Caco-2 (cell line): ENCODE data around the gene RNF217. TPM values are rescaled to one million over a fixed set of nuclear protein-coding genes. Genes with fewer than 3 reads are reported as not detected.

Experiments used
- BruUV-seq: library from RNA; stranded (reverse); fragments of 400-500 nt; replicated peaks from 2 replicates; lab custom pipeline; 2021; lab: Mats Ljungman, UMichigan
- CTCF ChIA-PET: fragments of 300-600 bp; sonication (Branson Sonifier 250); formaldehyde crosslinking; loops from one replicate; lab custom pipeline; 2022; ENCODE audit warnings: antibody characterized with exemption; lab: Charles Lee
- POLR2A ChIA-PET: fragments of 300-600 bp; sonication (Branson Sonifier 250); formaldehyde crosslinking; loops from one replicate; lab custom pipeline; 2022; ENCODE audit warnings: antibody characterized with exemption; lab: Charles Lee
- DNase-seq, 2 experiments: peaks; one replicate each; pipeline versions ENCODE4 v3.0.0 to v3.0.0-alpha.2; 2020 to 2022
- H3K27me3 ChIP-seq: replicated peaks from 2 replicates; pipeline ENCODE4 v1.6.0; 2011; ENCODE audit warnings: low read length; ENCODE audit not compliant: control insufficient read depth, insufficient read depth
- H3K36me3 ChIP-seq: 2 replicates; pipeline ENCODE4 v1.5.1; 2011; ENCODE audit warnings: low read length; ENCODE audit not compliant: control insufficient read depth, insufficient read depth
- H3K4me1 ChIP-seq: fragments of 250-450 bp; sonication (Bioruptor Pico); 2 replicates; pipeline ENCODE4 v1.5.1; 2020; ENCODE audit warnings: mild to moderate bottlenecking
- H3K4me3 ChIP-seq: 2 replicates; pipeline ENCODE4 v1.5.1; 2011; ENCODE audit warnings: low read depth, mild to moderate bottlenecking, control low read depth, low read length
- H3K9me3 ChIP-seq: fragments of 250-450 bp; sonication (Bioruptor Pico); 2 replicates; pipeline ENCODE4 v1.5.1; 2020; ENCODE audit warnings: mild to moderate bottlenecking, moderate library complexity
- H3K27ac Mint-ChIP-seq: one replicate; pipeline ENCODE4 v1.8.0; 2022; ENCODE audit warnings: mixed read lengths; ENCODE audit not compliant: unreplicated experiment
- H3K27me3 Mint-ChIP-seq: one replicate; pipeline ENCODE4 v1.8.0; 2022; ENCODE audit warnings: mixed read lengths; ENCODE audit not compliant: insufficient read depth, unreplicated experiment
- H3K36me3 Mint-ChIP-seq: one replicate; pipeline ENCODE4 v1.8.0; 2022; ENCODE audit warnings: mild to moderate bottlenecking, mixed read lengths; ENCODE audit not compliant: insufficient read depth, unreplicated experiment
- H3K4me1 Mint-ChIP-seq: one replicate; pipeline ENCODE4 v1.8.0; 2022; ENCODE audit warnings: low read depth, mixed read lengths; ENCODE audit not compliant: unreplicated experiment
- H3K4me3 Mint-ChIP-seq: one replicate; pipeline ENCODE4 v1.8.0; 2022; ENCODE audit warnings: mild to moderate bottlenecking, moderate library complexity, mixed read lengths; ENCODE audit not compliant: unreplicated experiment
- H3K9me3 Mint-ChIP-seq: one replicate; pipeline ENCODE4 v1.8.0; 2022; ENCODE audit warnings: mixed read lengths; ENCODE audit not compliant: unreplicated experiment
- CTCF ChIP-seq, 2 experiments: fragments of 200-600 bp in 1 of 2; IDR thresholded peaks; 1 replicate in 1 of 2; 2 replicates in 1 of 2; pipeline versions ENCODE4 v1.5.1 to v1.8.0; 2011 to 2022; ENCODE audit warnings: antibody characterized with exemption in 1 of 2, control low read depth in 1 of 2, inconsistent platforms in 1 of 2, low read depth in 1 of 2, low read length in 1 of 2, mild to moderate bottlenecking in 1 of 2, moderate library complexity in 1 of 2; ENCODE audit not compliant: insufficient read depth in 1 of 2, severe bottlenecking in 1 of 2, unreplicated experiment in 1 of 2
- intact Hi-C: fragments of 100-400 bp; cut with micrococcal nuclease; formaldehyde crosslinking; loops from one replicate; pipeline ENCODE4 v1.10.0; 2022; ENCODE audit not compliant: unreplicated experiment
- total RNA-seq: library from RNA; stranded (reverse); gene quantifications from 2 replicates; pipeline ENCODE4 v1.2.3, GENCODE V29; 2022

The RNF217 gene
- total RNA-seq, 1 experiment from 2014 or later = 0.09 TPM

DNA sequence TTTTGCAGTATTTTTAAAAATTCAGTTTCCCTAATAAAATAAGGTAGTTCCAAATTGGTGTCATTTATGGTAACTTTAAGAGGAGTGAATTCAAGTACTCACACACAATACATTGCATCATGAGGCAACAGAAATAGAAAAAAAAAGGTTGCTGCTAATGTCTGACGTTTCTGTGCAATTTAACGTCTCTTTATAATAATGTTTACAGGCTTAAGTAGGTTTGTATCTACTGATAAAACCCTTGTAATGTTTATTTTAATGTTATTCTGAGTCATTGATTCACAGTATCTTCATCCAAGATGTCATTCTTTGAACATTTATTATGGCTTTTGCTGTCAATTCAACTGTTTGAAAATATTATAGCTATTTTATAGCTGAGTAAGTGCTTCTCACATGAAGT, 86.0 kb downstream of the RNF217 start:
- Histone ChIP-seq H3K36me3 (no peaks in the 10 kb centered on the region), H3K9me3 (no peaks in the 10 kb centered on the region), H3K4me3 (no peak overlapping the region), H3K4me1 (no peaks in the 10 kb centered on the region), H3K27me3 (no peaks in the 10 kb centered on the region)
- intact Hi-C loops = no loop called here
- no peak for TF ChIP-seq CTCF (IDR thresholded peaks at IDR 0.05; ENCODE audit: insufficient read depth in 1 of 2, low read depth in 1 of 2, low read length in 1 of 2, severe bottlenecking in 1 of 2, unreplicated experiment in 1 of 2)
- no peaks in the 10 kb centered on the region for H3K36me3 Mint-ChIP-seq
- no peaks in the 10 kb centered on the region for H3K9me3 Mint-ChIP-seq
- ChIA-PET POLR2A (no interaction called here), CTCF (no interaction called here)
- H3K4me1 Mint-ChIP-seq = no peaks in the 10 kb centered on the region
- no TSS peak for BruUV-seq
- no peak overlapping the region for H3K27ac Mint-ChIP-seq
- H3K27me3 Mint-ChIP-seq = peaks cover 13% of the 10 kb centered on the region
- H3K4me3 Mint-ChIP-seq = no peak overlapping the region
- DNase-seq = no peak

DNA sequence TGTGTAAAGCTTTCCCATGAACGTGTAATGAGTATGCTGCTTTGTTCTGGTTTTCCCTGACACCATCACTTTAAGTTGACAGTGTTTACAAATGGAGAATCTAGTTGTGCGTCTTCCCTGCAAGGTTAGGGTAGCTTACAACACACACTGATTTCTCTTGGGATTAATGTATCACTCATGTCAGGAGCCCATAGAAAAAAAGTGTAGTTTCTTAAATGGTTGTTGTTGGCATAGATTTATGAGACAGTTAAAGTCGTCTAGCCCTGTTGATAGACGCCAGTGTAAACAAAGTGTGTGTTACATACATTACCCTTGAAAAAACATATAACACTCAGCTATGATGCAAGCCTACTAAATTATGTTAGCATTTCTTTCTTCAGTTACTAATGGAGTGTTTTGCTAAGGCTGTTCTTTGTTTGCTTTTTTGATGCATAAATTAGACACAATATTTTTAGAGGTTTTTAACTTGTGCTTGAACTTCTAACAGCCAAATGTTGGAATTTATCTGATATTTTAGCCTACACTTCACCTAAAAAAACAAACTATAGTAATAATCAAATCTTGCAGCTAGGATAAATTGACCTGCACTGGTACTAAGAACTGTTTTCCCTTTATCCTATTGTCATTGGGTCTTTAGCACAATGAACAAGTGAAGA, 88.6 kb downstream of the RNF217 start:
- no peak overlapping the region for H3K27ac Mint-ChIP-seq
- H3K4me1 ChIP-seq = no peaks in the 10 kb centered on the region
- ChIA-PET CTCF (no interaction called here), POLR2A (no interaction called here)
- H3K36me3 ChIP-seq = no peaks in the 10 kb centered on the region
- intact Hi-C loops = no loop called here
- no peak overlapping the region for H3K4me3 Mint-ChIP-seq
- no peaks in the 10 kb centered on the region for H3K9me3 Mint-ChIP-seq
- H3K36me3 Mint-ChIP-seq = no peaks in the 10 kb centered on the region
- H3K4me3 ChIP-seq = no peak overlapping the region
- H3K27me3 Mint-ChIP-seq = peaks cover 15% of the 10 kb centered on the region
- no peaks in the 10 kb centered on the region for H3K27me3 ChIP-seq
- no peaks in the 10 kb centered on the region for H3K9me3 ChIP-seq
- no peak for TF ChIP-seq CTCF (IDR thresholded peaks at IDR 0.05; ENCODE audit: insufficient read depth in 1 of 2, low read depth in 1 of 2, low read length in 1 of 2, severe bottlenecking in 1 of 2, unreplicated experiment in 1 of 2)
- H3K4me1 Mint-ChIP-seq = no peaks in the 10 kb centered on the region
- DNase-seq = no peak
- BruUV-seq = no TSS peak

DNA sequence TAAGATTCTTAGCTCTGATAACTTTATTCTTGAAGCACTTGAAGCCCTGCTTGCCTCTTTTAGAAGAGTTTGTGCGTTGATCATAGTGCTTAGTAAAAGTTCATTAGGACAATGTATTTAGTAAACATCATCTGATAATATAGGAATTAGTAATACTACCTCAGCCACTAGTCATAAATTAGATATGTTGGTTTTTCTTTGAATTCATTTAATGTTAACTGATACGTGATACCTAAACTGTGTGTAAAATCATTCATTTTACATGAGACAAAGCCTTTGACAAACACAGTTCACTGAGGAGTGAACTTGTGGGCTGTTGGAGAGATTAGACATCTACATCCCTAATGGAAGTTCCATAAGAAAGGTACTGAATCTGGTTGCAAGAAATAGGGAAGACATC, 91.6 kb downstream of the RNF217 start:
- H3K4me1 ChIP-seq = no peaks in the 10 kb centered on the region
- BruUV-seq = no TSS peak
- Mint-ChIP-seq H3K36me3 (no peaks in the 10 kb centered on the region), H3K9me3 (no peaks in the 10 kb centered on the region), H3K27me3 (peaks cover 12% of the 10 kb centered on the region), H3K4me3 (no peak overlapping the region), H3K4me1 (peaks cover 6% of the 10 kb centered on the region), H3K27ac (no peak overlapping the region)
- intact Hi-C loops = no loop called here
- CTCF ChIA-PET = no interaction called here
- H3K4me3 ChIP-seq = no peak overlapping the region
- no peaks in the 10 kb centered on the region for H3K27me3 ChIP-seq
- H3K9me3 ChIP-seq = no peaks in the 10 kb centered on the region
- no peaks in the 10 kb centered on the region for H3K36me3 ChIP-seq
- TF ChIP-seq CTCF (IDR thresholded peaks at IDR 0.05; ENCODE audit: insufficient read depth in 1 of 2, low read depth in 1 of 2, low read length in 1 of 2, severe bottlenecking in 1 of 2, unreplicated experiment in 1 of 2) = no peak
- POLR2A ChIA-PET = no interaction called here
- DNase-seq = no peak
